Liver (tissue), 3 donors: Measurements from ENCODE around the gene NLRP7.
"Not testable (repeated sequence)": the region's sequence is repeated elsewhere in the genome, so short reads cannot be mapped to it uniquely, and the experiment has no call there.

Experiments used
- MAX ChIP-seq: IDR thresholded peaks from 2 replicates; pipeline ENCODE4 v1.6.1; 2016; ENCODE audit warnings: antibody characterized with exemption
- REST ChIP-seq: IDR thresholded peaks from 2 replicates; pipeline ENCODE4 v1.6.1; 2016; ENCODE audit warnings: antibody characterized with exemption, mild to moderate bottlenecking
- SP1 ChIP-seq: IDR thresholded peaks from 2 replicates; pipeline ENCODE4 v1.6.1; 2018; ENCODE audit warnings: antibody characterized with exemption, mild to moderate bottlenecking
- TF ChIP-seq, protein P1 (sequence below): fragments of 150-350 bp; IDR thresholded peaks from 2 replicates; pipeline ENCODE4 v1.5.1; 2017; ENCODE audit warnings: improper control_type of control experiment, low read depth, low read length; ENCODE audit not compliant: missing input control
- TF ChIP-seq, protein P2 (sequence below): IDR thresholded peaks from 2 replicates; pipeline ENCODE4 v1.6.1; 2016; ENCODE audit warnings: antibody characterized with exemption
- donor health status: healthy.
- donor health status: healthy.

- TF ChIP-seq, protein P1, sequence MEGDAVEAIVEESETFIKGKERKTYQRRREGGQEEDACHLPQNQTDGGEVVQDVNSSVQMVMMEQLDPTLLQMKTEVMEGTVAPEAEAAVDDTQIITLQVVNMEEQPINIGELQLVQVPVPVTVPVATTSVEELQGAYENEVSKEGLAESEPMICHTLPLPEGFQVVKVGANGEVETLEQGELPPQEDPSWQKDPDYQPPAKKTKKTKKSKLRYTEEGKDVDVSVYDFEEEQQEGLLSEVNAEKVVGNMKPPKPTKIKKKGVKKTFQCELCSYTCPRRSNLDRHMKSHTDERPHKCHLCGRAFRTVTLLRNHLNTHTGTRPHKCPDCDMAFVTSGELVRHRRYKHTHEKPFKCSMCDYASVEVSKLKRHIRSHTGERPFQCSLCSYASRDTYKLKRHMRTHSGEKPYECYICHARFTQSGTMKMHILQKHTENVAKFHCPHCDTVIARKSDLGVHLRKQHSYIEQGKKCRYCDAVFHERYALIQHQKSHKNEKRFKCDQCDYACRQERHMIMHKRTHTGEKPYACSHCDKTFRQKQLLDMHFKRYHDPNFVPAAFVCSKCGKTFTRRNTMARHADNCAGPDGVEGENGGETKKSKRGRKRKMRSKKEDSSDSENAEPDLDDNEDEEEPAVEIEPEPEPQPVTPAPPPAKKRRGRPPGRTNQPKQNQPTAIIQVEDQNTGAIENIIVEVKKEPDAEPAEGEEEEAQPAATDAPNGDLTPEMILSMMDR, result not testable (repeated sequence)
- not testable (repeated sequence) for TF ChIP-seq REST, SP1, MAX
- TF ChIP-seq, protein P2, sequence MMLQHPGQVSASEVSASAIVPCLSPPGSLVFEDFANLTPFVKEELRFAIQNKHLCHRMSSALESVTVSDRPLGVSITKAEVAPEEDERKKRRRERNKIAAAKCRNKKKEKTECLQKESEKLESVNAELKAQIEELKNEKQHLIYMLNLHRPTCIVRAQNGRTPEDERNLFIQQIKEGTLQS, result not testable (repeated sequence)
Measured at GRCh38 chr19:54894106-54894505, 53.2 kb downstream of the NLRP7 start.
